Thoracic aorta (tissue), 2 donors: ENCODE measurements around the gene BLOC1S1. TPM values are rescaled to one million over a fixed set of nuclear protein-coding genes. Genes with fewer than 3 reads are reported as not detected.

ENCODE experiments used
- ATAC-seq: fragments of 150-250 bp; one replicate; pipeline ENCODE4 v1.8.0; 2017; ENCODE audit warnings: low read depth; ENCODE audit not compliant: insufficient number of reproducible peaks, low FRiP score
- DNase-seq: peaks from one replicate; pipeline ENCODE4 v3.0.0-alpha.2; 2020; ENCODE audit warnings: low spot score
- H3K27ac ChIP-seq, 2 donors: fragments of 200-600 bp; sonication (generic); 1 replicate in 1 of 2; 2 replicates in 1 of 2; pipeline ENCODE4 v1.5.1; 2016; ENCODE audit warnings: mild to moderate bottlenecking in 2 of 2, moderate library complexity in 2 of 2
- H3K27me3 ChIP-seq: fragments of 200-600 bp; sonication (generic); replicated peaks from 2 replicates; pipeline ENCODE4 v1.6.0; 2016; ENCODE audit warnings: mild to moderate bottlenecking; ENCODE audit not compliant: insufficient read depth
- H3K36me3 ChIP-seq: fragments of 200-600 bp; sonication (generic); one replicate; pipeline ENCODE4 v1.5.1; 2016
- H3K4me1 ChIP-seq, 2 donors: fragments of 200-600 bp; sonication (generic); 1 replicate in 1 of 2; 2 replicates in 1 of 2; pipeline versions ENCODE4 v1.5.1 to v1.6.0; 2016; ENCODE audit warnings: low read depth in 2 of 2, mild to moderate bottlenecking in 1 of 2; ENCODE audit not compliant: control insufficient read depth in 1 of 2
- H3K4me3 ChIP-seq: fragments of 200-600 bp; sonication (generic); 2 replicates; pipeline ENCODE4 v1.5.1; 2016; ENCODE audit warnings: mild to moderate bottlenecking
- H3K9me3 ChIP-seq: fragments of 200-600 bp; sonication (generic); 2 replicates; pipeline ENCODE4 v1.5.1; 2016
- CTCF ChIP-seq: fragments of 200-600 bp; sonication (generic); IDR thresholded peaks from one replicate; pipeline ENCODE4 v1.5.1; 2019; ENCODE audit warnings: antibody characterized with exemption
- total RNA-seq, 2 donors: library from RNA; depleted of rRNA; stranded (reverse); fragments of >200 nt; gene quantifications; one replicate each; pipeline versions ENCODE4 v1.1.0 to v1.2.3, GENCODE V29; 2016

BLOC1S1 gene
- total RNA-seq, 2 donors from 2014 or later, result 113 to 117 TPM

GRCh38 chr12:55683676-55684075 is 32.2 kb upstream of the BLOC1S1 start:
- no peaks in the 10 kb centered on the region for H3K27me3 ChIP-seq
- H3K9me3 ChIP-seq, result no peaks in the 10 kb centered on the region
- no peak for TF ChIP-seq CTCF
- DNase-seq, result no peak
- peaks cover 6 to 15% of the 10 kb centered on the region in 2 donors for H3K4me1 ChIP-seq
- H3K27ac ChIP-seq, result no peak overlapping the region
- H3K4me3 ChIP-seq, result no peak overlapping the region
- peaks cover 39% of the 10 kb centered on the region for H3K36me3 ChIP-seq
- no peak for ATAC-seq

DNA sequence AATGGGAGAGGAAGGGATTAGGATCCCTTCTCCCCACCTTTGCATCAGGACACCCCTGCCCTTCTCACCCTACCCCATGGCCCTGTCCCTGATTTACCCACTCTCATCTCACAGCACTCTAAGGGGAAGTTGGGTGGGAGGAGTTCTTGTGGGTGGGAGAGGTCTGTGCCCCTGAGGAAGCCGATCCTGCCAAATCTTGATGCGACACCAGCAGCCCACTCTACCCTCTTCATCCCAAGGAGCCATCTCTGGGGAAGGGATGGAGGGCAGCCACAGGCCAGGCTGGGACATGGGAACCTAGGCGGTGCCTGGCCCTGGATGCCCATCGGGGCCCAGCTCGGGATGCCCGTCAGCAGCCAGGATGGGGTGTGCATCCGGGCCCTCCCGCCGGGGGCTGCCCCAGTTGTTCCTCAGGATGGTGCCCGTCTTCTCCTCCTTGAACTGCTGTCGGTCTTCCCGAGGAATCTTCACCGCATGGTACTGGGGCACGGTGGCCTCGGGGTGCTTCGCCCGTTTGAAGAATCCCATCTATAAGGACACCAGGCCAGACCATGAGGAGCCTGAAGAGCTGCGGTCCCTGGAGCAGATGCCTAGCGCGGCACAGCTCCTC is 31.0 kb upstream of the BLOC1S1 start:
- ATAC-seq (no peak), DNase-seq (no peak)
- no peaks in the 10 kb centered on the region for H3K27me3 ChIP-seq

DNA sequence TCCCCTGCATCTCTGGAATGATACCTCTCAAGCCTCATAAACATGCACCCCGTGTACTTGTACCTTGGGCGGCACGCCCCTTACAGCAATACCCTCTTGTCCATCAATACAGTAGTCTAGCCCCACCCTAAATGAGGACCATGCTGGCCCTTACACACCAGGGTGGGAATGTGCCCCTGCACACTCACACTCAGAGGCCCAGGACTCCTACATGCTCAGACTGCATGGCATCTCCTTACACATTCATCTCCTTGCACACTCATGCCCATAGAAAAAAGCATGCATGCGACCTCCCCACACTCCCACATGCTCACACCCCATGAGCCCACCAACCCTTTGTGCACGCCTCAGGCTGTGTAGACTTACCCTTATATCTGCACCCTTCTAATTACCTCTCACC is 30.2 kb upstream of the BLOC1S1 start:
- peaks cover 6 to 15% of the 10 kb centered on the region in 2 donors for H3K4me1 ChIP-seq
- no peak overlapping the region for H3K27ac ChIP-seq
- H3K36me3 ChIP-seq, result peaks cover 42% of the 10 kb centered on the region
- no peaks in the 10 kb centered on the region for H3K27me3 ChIP-seq
- H3K9me3 ChIP-seq, result no peaks in the 10 kb centered on the region
- H3K4me3 ChIP-seq, result no peak overlapping the region
- DNase-seq (no peak), ATAC-seq (no peak)
- TF ChIP-seq CTCF, result no peak

More for the DNA sequence above, 31.0 kb upstream of the BLOC1S1 start:
- Histone ChIP-seq H3K9me3 (no peaks in the 10 kb centered on the region), H3K4me3 (no peak overlapping the region), H3K36me3 (peaks cover 42% of the 10 kb centered on the region), H3K27ac (no peak overlapping the region), H3K4me1 (peaks cover 6 to 15% of the 10 kb centered on the region in 2 donors)
- no peak for TF ChIP-seq CTCF

GRCh38 chr12:55686366-55687010 is 29.4 kb upstream of the BLOC1S1 start:
- peaks cover 2 to 11% of the 10 kb centered on the region in 2 donors for H3K4me1 ChIP-seq
- no peak overlapping the region for H3K4me3 ChIP-seq
- TF ChIP-seq CTCF, result no peak
- ATAC-seq (no peak), DNase-seq (no peak)
- H3K9me3 ChIP-seq, result no peaks in the 10 kb centered on the region
- H3K36me3 ChIP-seq, result peaks cover 43% of the 10 kb centered on the region
- no peak overlapping the region for H3K27ac ChIP-seq
- no peaks in the 10 kb centered on the region for H3K27me3 ChIP-seq

DNA sequence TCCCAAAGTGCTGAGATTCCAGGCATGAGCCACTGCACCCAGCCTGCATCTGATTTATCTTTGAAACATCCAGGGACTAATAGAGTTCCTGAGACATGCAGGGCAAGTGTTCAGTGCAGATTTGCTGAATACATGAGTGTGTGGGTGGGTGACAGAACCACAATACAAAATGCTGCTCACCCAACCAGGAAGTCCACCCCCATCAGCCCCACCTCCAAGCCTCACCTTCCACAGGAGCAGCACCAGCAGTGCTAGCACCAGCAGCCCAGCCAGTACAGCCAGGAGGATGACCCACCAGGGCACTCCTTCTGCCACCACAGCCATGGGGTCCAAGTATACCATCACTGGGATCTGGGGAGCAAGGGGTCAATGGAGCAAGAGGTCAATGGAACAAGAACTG is 28.1 kb upstream of the BLOC1S1 start:
- peaks cover 54% of the 10 kb centered on the region for H3K36me3 ChIP-seq
- no peak for TF ChIP-seq CTCF
- no peak overlapping the region for H3K4me3 ChIP-seq
- no peak overlapping the region for H3K27ac ChIP-seq
- DNase-seq (no peak), ATAC-seq (no peak)
- H3K4me1 ChIP-seq, result no peaks in the 10 kb centered on the region
- H3K9me3 ChIP-seq, result no peaks in the 10 kb centered on the region
- no peaks in the 10 kb centered on the region for H3K27me3 ChIP-seq
